Transverse colon (tissue), 4 donors: ENCODE results near the gene PAX7. TPM values are rescaled to one million over a fixed set of nuclear protein-coding genes. Genes with fewer than 3 reads are reported as not detected.

Experiments
- DNase-seq: peaks from one replicate; pipeline ENCODE4 v3.0.0-alpha.2; 2019
- H3K27ac ChIP-seq, 4 donors: fragments of 200-600 bp; sonication (generic); 2 replicates each; pipeline ENCODE4 v1.5.1; 2016 to 2018; ENCODE audit warnings: inconsistent platforms in 4 of 4
- H3K27me3 ChIP-seq: fragments of 200-600 bp; sonication (generic); 2 replicates; pipeline ENCODE4 v1.5.1; 2017; ENCODE audit warnings: inconsistent platforms
- H3K36me3 ChIP-seq, 4 donors: fragments of 200-600 bp; sonication (generic); 2 replicates each; pipeline ENCODE4 v1.5.1; 2017 to 2019; ENCODE audit warnings: inconsistent platforms in 4 of 4
- H3K4me1 ChIP-seq, 4 donors: fragments of 200-600 bp; sonication (generic); 2 replicates each; pipeline ENCODE4 v1.5.1; 2017 to 2020; ENCODE audit warnings: inconsistent platforms in 4 of 4
- H3K4me3 ChIP-seq, 4 donors: fragments of 200-600 bp; sonication (generic); 1 replicate in 1 of 4; 2 replicates in 3 of 4; pipeline versions ENCODE4 v1.5.1 to v1.6.1; 2017 to 2019; ENCODE audit warnings: inconsistent platforms in 4 of 4
- H3K9me3 ChIP-seq, 2 donors: fragments of 200-600 bp; sonication (generic); 2 replicates each; pipeline ENCODE4 v1.5.1; 2017 to 2019; ENCODE audit warnings: inconsistent platforms in 2 of 2
- EP300 ChIP-seq: sonication (generic); formaldehyde crosslinking; IDR thresholded peaks from one replicate; pipeline ENCODE4 v1.6.1; 2017; ENCODE audit warnings: antibody characterized with exemption, low read depth
- POLR2A ChIP-seq: fragments of 450-650 bp; IDR thresholded peaks from one replicate; pipeline ENCODE4 v1.6.1; 2016; ENCODE audit warnings: antibody characterized with exemption, mild to moderate bottlenecking, moderate library complexity
- POLR2AphosphoS5 ChIP-seq, 3 donors: sonication (generic); formaldehyde crosslinking; IDR thresholded peaks; one replicate each; pipeline ENCODE4 v1.6.1; 2016; ENCODE audit warnings: antibody characterized with exemption in 3 of 3
- WGBS, 2 donors: methylation state at CpG; one replicate each; pipeline ENCODE4 v1.1.5; 2018; ENCODE audit warnings: low coverage in 1 of 2; 5-methylcytosine and 5-hydroxymethylcytosine counted together
- in situ Hi-C, 4 donors: fragments of 200-750 bp; cut with MboI; loops; one replicate each; pipeline versions ENCODE4 v1.15.0 to v1.15.1; 2017; ENCODE audit warnings: low sequenced_read_pairs in 3 of 4, low pct_ligation_motif_present in 1 of 4, low pct_unique_long_range_greater_than_20kb in 1 of 4
- intact Hi-C: fragments of 100-400 bp; cut with DNase I; formaldehyde crosslinking; loops from one replicate; pipeline ENCODE4 v1.15.1; 2023; ENCODE audit warnings: low total_unique reads
- total RNA-seq, 4 donors: library from RNA; depleted of rRNA; stranded (reverse); fragments of >200 nt; gene quantifications; one replicate each; pipeline ENCODE4 v1.1.0, GENCODE V29; 2016
- TF ChIP-seq, protein P1 (sequence below), 5 experiments: fragments of 200-600 bp in 3 of 5; fragments of 450-650 bp in 2 of 5; sonication (generic) in 3 of 5; IDR thresholded peaks; 1 replicate in 2 of 5; 2 replicates in 3 of 5; pipeline ENCODE4 v1.5.1; 2016 to 2017; ENCODE audit warnings: antibody characterized with exemption in 5 of 5, inconsistent platforms in 3 of 5, mild to moderate bottlenecking in 2 of 5, moderate library complexity in 1 of 5

PAX7 gene
- total RNA-seq, 4 donors from 2014 or later, result not detected

DNA sequence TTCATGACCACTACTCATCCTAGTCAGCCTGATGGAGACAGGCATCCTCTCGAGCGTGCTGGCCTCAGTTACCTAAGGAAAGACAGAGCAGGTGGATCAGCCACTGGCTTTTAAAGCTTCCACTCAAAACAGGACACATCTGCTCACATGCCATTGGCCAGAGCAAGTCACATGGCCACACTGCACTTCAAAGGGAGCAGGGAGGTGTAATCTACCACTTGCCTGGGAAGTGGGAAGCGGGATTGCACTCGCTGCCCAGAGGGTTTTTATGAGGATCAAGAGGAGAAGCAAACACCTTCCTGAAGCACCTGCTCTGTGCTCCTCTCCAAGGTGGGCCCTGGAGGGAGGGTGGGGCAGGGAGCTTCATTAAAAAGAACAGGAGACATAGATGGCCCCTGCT, 120.8 kb downstream of the PAX7 start:
- Histone ChIP-seq H3K9me3 (peaks cover 0 to 5% of the 10 kb centered on the region in 2 donors), H3K36me3 (no peaks in the 10 kb centered on the region), H3K4me1 (peaks cover 0 to 6% (median 0%) of the 10 kb centered on the region in 4 donors), H3K27me3 (peaks cover 64% of the 10 kb centered on the region), H3K4me3 (no peak overlapping the region), H3K27ac (no peak overlapping the region)
- no peak for DNase-seq
- in situ Hi-C loops, result no loop called here
- intact Hi-C loops, result no loop called here
- WGBS, 2 donors, result 17% methylated on average over 4 of the region's 4 CpGs; no CpG with 5 or more reads in 1 of the 2 donors
- TF ChIP-seq EP300 (no peak), POLR2A (no peak), POLR2AphosphoS5 (IDR thresholded peaks at IDR 0.05) (no peak)
- TF ChIP-seq, protein P1, sequence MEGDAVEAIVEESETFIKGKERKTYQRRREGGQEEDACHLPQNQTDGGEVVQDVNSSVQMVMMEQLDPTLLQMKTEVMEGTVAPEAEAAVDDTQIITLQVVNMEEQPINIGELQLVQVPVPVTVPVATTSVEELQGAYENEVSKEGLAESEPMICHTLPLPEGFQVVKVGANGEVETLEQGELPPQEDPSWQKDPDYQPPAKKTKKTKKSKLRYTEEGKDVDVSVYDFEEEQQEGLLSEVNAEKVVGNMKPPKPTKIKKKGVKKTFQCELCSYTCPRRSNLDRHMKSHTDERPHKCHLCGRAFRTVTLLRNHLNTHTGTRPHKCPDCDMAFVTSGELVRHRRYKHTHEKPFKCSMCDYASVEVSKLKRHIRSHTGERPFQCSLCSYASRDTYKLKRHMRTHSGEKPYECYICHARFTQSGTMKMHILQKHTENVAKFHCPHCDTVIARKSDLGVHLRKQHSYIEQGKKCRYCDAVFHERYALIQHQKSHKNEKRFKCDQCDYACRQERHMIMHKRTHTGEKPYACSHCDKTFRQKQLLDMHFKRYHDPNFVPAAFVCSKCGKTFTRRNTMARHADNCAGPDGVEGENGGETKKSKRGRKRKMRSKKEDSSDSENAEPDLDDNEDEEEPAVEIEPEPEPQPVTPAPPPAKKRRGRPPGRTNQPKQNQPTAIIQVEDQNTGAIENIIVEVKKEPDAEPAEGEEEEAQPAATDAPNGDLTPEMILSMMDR (IDR thresholded peaks at IDR 0.05), result no peak

DNA sequence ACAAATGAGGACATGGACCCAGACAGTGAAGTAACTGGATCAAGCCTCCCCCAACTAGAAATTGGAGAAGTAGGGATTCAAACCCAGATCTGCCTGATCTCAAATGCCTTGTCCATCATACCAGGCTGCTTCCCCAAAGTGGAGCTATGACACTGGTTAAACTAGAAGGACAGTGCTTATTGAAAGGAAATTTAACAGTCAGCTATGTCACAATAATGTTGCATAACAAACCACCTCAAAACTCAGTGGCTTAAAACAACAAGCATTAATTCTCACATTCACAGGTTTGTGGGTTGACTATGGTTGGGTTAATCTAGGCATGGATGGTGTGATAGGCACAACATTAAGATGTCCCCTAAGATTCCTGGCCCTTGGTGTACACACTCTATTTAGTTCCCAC, 121.8 kb downstream of the PAX7 start:
- Histone ChIP-seq H3K4me3 (no peak overlapping the region), H3K4me1 (peaks cover 0 to 6% (median 0%) of the 10 kb centered on the region in 4 donors), H3K36me3 (no peaks in the 10 kb centered on the region), H3K27me3 (peaks cover 59% of the 10 kb centered on the region), H3K27ac (no peak overlapping the region), H3K9me3 (peaks cover under 1 to 5% of the 10 kb centered on the region in 2 donors)
- intact Hi-C loops (no loop called here), in situ Hi-C loops (no loop called here)
- TF ChIP-seq EP300, result no peak
- no peak for TF ChIP-seq POLR2AphosphoS5 (IDR thresholded peaks at IDR 0.05)
- TF ChIP-seq, protein P1 (IDR thresholded peaks at IDR 0.05), result no peak
- DNase-seq, result no peak

DNA sequence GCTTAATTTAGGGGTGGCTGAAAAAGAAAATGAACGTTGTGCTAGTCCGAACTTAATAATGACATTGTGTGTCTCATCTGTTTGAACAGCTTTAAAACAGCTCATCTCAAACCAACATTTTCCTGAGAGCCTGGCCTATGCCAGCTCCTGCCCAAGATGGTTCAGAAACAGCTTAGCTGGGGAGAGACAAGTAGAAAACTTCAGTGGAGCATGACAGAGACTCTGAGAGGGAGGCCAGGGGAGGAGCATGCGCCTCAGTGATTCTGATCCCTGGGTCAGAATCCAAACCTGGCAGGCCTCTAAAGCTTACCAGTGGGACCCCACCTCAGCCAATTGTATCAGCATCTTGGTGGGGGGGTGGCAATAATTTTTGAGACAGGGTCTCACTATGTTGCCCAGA, 129.5 kb downstream of the PAX7 start:
- in situ Hi-C loops, result no loop called here

DNA sequence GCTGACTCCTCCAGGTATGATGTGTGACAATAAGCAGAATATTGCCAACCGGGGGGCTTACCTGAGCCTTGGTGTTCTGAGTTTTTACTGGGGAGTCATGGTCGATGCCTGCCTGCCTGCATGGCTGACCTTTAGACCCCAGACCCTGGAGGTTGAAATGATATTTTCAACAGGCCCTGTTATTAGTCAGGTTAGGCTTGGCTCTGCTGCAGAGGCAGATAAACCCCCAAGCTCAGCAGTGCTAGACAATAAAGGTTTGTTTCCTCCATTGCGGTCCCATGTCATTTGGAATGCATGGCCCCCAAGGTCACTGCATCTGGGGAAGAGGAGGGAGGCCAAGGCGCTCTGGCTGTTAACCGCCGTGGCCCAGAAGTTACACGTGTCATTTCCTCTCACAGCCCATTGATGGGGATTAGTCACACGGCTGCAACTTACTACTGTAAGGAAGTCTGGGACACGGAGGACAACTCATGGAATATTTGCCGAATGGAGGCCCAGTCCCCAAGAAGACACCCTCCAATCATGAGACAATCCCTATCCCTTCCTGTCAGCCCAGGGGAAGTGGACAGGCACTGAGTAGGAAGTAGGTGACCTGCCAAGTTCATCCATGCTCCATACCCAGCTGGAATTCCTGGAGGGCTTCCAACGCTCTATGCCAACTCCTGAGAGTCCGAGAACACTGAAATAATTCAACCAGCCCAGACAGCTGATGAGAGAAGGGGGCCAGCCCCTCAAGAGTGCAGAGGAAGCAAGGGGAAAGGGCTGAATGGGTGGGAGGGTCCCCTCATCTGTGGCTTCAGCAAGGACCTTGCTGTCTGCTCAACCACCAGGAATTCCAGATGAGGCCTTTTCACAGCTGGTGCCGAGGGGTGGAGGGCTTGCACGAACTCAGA, 131.5 kb downstream of the PAX7 start:
- H3K27me3 ChIP-seq, result peaks cover 44% of the 10 kb centered on the region
- peaks cover 0 to 6% of the 10 kb centered on the region in 2 donors for H3K9me3 ChIP-seq
- no peak for DNase-seq
- intact Hi-C loops, result no loop called here
- no peaks in the 10 kb centered on the region for H3K4me1 ChIP-seq
- no peak overlapping the region for H3K4me3 ChIP-seq
- H3K27ac ChIP-seq, result no peak overlapping the region
- in situ Hi-C loops, result no loop called here
- H3K36me3 ChIP-seq, result no peaks in the 10 kb centered on the region
- 67% methylated on average over 14 of the region's 14 CpGs; no CpG with 5 or more reads in 1 of the 2 donors for WGBS, 2 donors
- no peak for TF ChIP-seq POLR2AphosphoS5 (IDR thresholded peaks at IDR 0.05)
- TF ChIP-seq, protein P1 (IDR thresholded peaks at IDR 0.05), result no peak
- TF ChIP-seq POLR2A, result no peak
- TF ChIP-seq EP300, result no peak

More for the DNA sequence above, 129.5 kb downstream of the PAX7 start:
- no peaks in the 10 kb centered on the region for H3K4me1 ChIP-seq
- intact Hi-C loops, result no loop called here
- no peak overlapping the region for H3K27ac ChIP-seq
- H3K27me3 ChIP-seq, result peaks cover 37% of the 10 kb centered on the region
- 87 to 90% methylated on average over 3 of the region's 3 CpGs for WGBS, 2 donors
- H3K9me3 ChIP-seq, result peaks cover 0 to 6% of the 10 kb centered on the region in 2 donors
- no peaks in the 10 kb centered on the region for H3K36me3 ChIP-seq
- TF ChIP-seq POLR2AphosphoS5 (IDR thresholded peaks at IDR 0.05) (no peak), EP300 (no peak), POLR2A (no peak)
- TF ChIP-seq, protein P1 (IDR thresholded peaks at IDR 0.05), result no peak
- no peak overlapping the region for H3K4me3 ChIP-seq
- DNase-seq, result no peak
